ENCODE measurements around the gene MLANA.

DNA sequence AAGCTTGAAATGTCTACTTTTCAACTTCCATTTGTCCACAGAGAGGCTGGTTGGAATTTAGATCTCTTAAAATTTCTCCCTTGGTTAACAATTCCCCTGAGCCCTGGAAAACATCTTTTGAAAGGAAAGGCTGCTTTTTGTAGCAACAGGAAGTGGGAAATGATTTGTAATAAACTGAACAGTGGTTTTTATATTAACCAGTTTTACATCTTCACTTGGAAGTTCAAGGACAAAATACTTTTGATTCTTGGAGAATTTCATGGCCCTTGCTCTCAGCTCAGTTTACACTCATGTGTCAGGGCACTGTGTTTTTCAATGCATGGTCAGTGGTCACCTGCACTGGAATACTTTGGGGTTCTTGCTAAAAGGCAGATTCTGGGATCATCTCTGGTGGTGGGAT, 9.9 kb downstream of the MLANA start:
- TF ChIP-seq, protein P1, sequence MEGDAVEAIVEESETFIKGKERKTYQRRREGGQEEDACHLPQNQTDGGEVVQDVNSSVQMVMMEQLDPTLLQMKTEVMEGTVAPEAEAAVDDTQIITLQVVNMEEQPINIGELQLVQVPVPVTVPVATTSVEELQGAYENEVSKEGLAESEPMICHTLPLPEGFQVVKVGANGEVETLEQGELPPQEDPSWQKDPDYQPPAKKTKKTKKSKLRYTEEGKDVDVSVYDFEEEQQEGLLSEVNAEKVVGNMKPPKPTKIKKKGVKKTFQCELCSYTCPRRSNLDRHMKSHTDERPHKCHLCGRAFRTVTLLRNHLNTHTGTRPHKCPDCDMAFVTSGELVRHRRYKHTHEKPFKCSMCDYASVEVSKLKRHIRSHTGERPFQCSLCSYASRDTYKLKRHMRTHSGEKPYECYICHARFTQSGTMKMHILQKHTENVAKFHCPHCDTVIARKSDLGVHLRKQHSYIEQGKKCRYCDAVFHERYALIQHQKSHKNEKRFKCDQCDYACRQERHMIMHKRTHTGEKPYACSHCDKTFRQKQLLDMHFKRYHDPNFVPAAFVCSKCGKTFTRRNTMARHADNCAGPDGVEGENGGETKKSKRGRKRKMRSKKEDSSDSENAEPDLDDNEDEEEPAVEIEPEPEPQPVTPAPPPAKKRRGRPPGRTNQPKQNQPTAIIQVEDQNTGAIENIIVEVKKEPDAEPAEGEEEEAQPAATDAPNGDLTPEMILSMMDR (conservative IDR thresholded peaks at IDR 0.05 in 1 of 2, IDR thresholded peaks at IDR 0.05 in 1 of 2; ENCODE audit: low read depth in 1 of 2, low read length in 2 of 2) = no peak
- TF ChIP-seq EZH2 (IDR thresholded peaks at IDR 0.05; ENCODE audit: low read length, missing control alignments) = no peak

Measured in fibroblast of lung (primary cell).